ENCODE results near the gene SLIT1.

Gene SLIT1

DNA sequence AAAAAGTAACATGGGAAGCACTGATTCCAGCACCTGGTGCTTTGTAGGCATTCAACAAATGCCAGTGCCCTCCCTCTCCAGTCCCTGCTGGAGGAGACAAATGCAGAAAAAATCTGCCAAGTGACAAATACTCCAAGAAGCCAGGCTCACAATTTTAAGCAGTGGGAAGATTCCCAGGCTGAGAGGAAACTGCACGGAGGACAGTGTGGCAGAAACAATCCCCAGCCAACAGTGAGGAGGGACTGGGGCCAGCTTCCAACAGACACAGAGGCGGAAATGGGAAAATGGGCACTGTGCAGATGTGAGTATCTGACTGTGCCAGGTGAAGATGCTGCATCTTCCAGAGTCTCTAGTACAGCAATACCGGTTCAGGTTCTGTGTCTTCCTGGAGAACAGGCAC lies 106.3 kb downstream of the SLIT1 start:
- no peak overlapping the region for H3K27ac ChIP-seq
- TF ChIP-seq, protein P1, sequence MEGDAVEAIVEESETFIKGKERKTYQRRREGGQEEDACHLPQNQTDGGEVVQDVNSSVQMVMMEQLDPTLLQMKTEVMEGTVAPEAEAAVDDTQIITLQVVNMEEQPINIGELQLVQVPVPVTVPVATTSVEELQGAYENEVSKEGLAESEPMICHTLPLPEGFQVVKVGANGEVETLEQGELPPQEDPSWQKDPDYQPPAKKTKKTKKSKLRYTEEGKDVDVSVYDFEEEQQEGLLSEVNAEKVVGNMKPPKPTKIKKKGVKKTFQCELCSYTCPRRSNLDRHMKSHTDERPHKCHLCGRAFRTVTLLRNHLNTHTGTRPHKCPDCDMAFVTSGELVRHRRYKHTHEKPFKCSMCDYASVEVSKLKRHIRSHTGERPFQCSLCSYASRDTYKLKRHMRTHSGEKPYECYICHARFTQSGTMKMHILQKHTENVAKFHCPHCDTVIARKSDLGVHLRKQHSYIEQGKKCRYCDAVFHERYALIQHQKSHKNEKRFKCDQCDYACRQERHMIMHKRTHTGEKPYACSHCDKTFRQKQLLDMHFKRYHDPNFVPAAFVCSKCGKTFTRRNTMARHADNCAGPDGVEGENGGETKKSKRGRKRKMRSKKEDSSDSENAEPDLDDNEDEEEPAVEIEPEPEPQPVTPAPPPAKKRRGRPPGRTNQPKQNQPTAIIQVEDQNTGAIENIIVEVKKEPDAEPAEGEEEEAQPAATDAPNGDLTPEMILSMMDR (conservative IDR thresholded peaks at IDR 0.05), result no peak
- TF ChIP-seq ZFX (IDR thresholded peaks at IDR 0.05), result no peak

DNA sequence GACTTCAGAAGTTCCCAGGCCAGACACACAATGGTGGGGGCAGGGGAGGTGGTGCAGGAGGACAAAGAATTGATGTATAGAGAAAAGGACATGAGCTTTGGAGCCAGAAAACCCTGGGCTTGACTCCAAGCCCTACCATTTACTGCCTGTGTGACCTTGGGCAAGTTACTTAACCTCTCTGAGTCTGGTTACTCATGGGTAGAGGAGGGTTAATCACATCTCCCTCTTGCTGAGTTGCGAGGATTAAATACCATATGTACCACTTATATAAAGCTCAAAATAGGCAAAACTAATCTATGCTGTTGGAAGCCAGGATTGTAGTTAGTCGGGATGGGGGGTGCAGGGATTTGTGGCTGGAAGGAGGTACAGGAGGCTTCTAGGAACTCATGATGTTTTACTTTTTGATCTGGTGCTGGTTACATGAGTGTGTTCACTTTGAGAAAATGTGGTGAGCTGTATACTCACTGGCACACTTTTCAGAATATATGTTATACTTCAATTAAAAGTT lies 106.8 kb downstream of the SLIT1 start:
- TF ChIP-seq, protein P1 (conservative IDR thresholded peaks at IDR 0.05), result no peak
- TF ChIP-seq ZFX (IDR thresholded peaks at IDR 0.05), result no peak

DNA sequence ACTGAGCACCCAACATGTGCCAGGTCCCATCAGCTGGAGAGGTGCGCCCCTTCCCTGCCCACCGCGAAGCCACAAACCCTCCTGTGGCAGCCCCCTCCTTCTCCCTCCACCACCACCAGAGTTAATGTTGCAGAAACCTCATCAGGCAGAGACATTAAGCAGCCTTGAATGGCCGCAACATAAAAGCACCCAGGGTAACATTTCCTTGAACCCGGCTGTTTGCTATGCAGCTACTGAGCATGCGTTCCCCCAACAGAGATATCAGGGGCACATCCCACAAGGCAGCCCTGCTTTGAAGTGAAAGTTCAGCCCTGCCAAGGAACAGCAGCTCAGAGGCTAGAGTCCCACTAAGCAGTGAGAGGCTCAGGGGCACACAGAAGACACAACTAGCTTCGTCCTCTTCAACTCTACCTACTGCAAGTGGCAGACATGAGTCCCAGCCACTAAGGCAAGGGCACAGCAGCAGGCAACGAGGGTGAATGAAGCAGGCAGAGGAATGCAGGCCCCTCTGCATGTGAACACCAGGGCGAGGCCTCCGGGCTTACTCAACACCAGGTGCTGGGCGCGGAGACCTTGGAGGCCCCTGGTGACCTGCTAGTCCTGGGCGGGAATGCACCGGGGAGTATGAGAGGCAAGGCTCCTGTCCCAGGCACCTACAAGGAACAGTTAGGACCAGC lies 107.4 kb downstream of the SLIT1 start:
- H3K27ac ChIP-seq, result no peak overlapping the region
- no peak for TF ChIP-seq ZFX (IDR thresholded peaks at IDR 0.05)
- TF ChIP-seq, protein P1 (conservative IDR thresholded peaks at IDR 0.05), result no peak

More for the DNA sequence above, 106.8 kb downstream of the SLIT1 start:
- no peak overlapping the region for H3K27ac ChIP-seq

DNA sequence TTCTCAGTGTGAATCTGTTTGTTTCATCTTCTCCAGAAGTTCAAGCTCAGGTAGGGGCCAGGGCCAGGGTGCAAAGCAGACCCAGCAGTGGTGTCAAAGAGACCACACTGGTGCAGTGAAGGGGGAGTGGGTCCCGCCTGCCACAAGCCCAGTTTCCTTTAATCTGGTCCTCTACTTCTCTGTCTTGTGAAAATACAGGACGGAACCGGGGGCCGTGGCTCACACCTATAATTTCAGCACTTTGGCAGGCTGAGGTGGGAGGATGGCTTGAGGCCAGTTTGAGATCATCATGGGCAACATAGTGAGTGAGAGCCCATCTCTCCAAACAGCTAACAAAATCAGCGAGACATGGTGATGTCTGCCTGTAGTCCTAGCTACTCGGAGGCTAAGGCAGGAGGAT lies 109.0 kb downstream of the SLIT1 start:
- no peak for TF ChIP-seq ZFX (IDR thresholded peaks at IDR 0.05)
- TF ChIP-seq, protein P1 (conservative IDR thresholded peaks at IDR 0.05), result no peak
- no peak overlapping the region for H3K27ac ChIP-seq

DNA sequence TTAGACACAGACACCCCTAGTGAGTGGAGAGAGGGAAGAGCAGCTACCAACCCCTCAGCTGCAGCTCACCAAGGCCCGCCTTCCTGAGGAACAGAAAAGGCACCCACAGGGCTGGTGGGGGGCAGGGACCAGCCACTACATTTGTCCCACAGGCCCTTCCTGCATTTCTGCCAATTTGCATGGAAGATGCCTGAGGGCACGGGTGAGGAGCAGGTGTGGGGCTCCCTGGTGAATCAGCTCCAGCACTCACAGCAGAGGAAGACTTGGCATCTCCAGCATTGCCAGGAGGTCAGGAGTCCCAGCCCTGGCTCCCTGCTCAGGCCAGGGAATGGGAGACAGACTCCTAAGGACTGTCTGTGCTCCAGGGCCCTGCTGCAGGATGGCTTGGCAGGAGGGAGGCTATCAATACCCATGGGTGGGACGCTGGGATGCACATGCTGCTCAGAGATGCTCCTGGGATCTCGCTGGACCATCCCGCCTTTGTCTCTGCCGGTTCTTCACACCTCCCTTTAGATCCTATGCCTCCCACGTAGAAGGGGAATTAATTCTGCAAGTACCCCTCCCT lies 109.7 kb downstream of the SLIT1 start:
- H3K27ac ChIP-seq, result no peak overlapping the region
- TF ChIP-seq, protein P1 (conservative IDR thresholded peaks at IDR 0.05), result no peak
- TF ChIP-seq ZFX (IDR thresholded peaks at IDR 0.05), result no peak

DNA sequence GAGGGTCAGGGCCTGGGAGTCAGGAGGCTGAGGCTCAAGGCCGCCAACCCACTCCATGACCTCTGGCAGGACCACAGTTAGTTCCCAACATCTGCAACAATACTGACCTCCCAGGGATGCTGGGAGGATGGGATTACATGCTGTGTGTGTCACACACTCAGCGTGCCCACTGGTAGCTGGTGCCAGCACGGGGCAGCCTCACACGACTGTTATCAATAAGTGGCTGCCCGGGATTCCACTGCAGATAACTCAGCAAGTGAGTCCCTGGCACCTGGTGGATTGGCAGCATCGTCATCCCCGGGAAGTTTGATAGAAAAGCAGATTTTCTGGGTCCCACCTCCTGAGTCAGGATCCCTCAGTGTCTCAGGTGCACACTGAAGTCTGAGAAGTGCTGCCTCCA lies 110.3 kb downstream of the SLIT1 start:
- TF ChIP-seq, protein P1 (conservative IDR thresholded peaks at IDR 0.05), result no peak
- no peak for TF ChIP-seq ZFX (IDR thresholded peaks at IDR 0.05)

More for the DNA sequence above, 110.3 kb downstream of the SLIT1 start:
- H3K27ac ChIP-seq, result no peak overlapping the region

Data from C4-2B (cell line).